ENCODE measurements around the gene SYCN.

SYCN gene

GRCh38 chr19:39188960-39189359, 15.1 kb downstream of the SYCN start:
- H2BK5ac ChIP-seq (ENCODE audit: low read length), result no peak overlapping the region
- H2AFZ ChIP-seq (ENCODE audit: low read length), result no peak overlapping the region
- H2BK12ac ChIP-seq (ENCODE audit: low read length), result no peak overlapping the region
- H4K8ac ChIP-seq (ENCODE audit: low read depth, low read length), result no peak overlapping the region
- no peak overlapping the region for H3K14ac ChIP-seq (ENCODE audit: low read length)
- WGBS, 2 donors (ENCODE audit: extremely low coverage in 2 of 2, insufficient read length in 2 of 2, insufficient replicate concordance in 1 of 2), result no CpG with 5 or more reads among the region's 6 CpGs
- no peak overlapping the region for H3K18ac ChIP-seq (ENCODE audit: low read length)
- peaks cover 0 to 5% (median 0%) of the 10 kb centered on the region in 3 experiments for H3K27me3 ChIP-seq (ENCODE audit: control insufficient read depth in 3 of 3, insufficient read depth in 3 of 3, low read depth in 1 of 3, low read length in 3 of 3)
- H3K4me3 ChIP-seq (ENCODE audit: low read length in 2 of 2), result no peak overlapping the region
- H4K91ac ChIP-seq (ENCODE audit: low read depth, low read length, poor library complexity), result no peak overlapping the region
- no peak overlapping the region for H3K4me2 ChIP-seq (ENCODE audit: insufficient read depth, low read length, poor library complexity, severe bottlenecking)
- H3K9me3 ChIP-seq (replicated peaks in 1 of 2; ENCODE audit: control insufficient read depth in 2 of 2, insufficient read depth in 1 of 2, low read depth in 1 of 2, low read length in 2 of 2), result peaks cover 0 to 3% of the 10 kb centered on the region in 2 donors
- no peak overlapping the region for H2BK15ac ChIP-seq (ENCODE audit: low read length)
- no peak for DNase-seq (ENCODE audit: low spot score)
- peaks cover 0 to 3% of the 10 kb centered on the region in 2 donors for H3K4me1 ChIP-seq (ENCODE audit: control insufficient read depth in 2 of 2, insufficient read depth in 1 of 2, low read depth in 1 of 2, low read length in 2 of 2)
- H3K27ac ChIP-seq (replicated peaks; ENCODE audit: low read length), result no peak overlapping the region
- H3K23ac ChIP-seq (ENCODE audit: low read depth, low read length, poor library complexity), result no peak overlapping the region
- no peak overlapping the region for H3K4ac ChIP-seq (ENCODE audit: low read length)
- H2BK120ac ChIP-seq (ENCODE audit: low read depth, low read length), result no peak overlapping the region
- H3K36me3 ChIP-seq (replicated peaks in 1 of 2; ENCODE audit: control insufficient read depth in 2 of 2, insufficient read depth in 2 of 2, low read length in 2 of 2), result no peaks in the 10 kb centered on the region
- no peak overlapping the region for H2AK5ac ChIP-seq (ENCODE audit: low read depth, low read length)
- no peaks in the 10 kb centered on the region for H3K79me1 ChIP-seq (ENCODE audit: low read depth, low read length)
- H3K9ac ChIP-seq (ENCODE audit: low read depth, low read length, poor library complexity), result no peak overlapping the region

DNA sequence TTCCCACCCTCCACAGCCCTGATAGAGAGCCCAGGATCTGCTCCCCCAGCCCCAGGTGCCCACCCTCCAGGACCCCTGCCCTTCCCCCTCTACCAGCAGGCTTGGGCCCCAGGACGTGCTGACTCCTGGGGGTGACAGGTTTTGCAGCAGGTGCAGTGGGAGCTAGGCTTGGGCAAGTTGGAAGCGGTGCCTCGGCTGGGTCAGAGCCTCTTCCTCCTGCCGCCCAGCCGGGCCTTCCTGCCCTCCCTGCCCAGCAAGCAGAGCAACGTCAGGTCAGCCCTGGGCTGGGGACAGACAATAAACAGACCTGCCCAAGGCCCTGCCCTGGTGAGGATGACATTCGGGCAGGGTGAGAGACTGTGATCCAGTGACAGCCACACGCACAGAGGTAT, 16.5 kb downstream of the SYCN start:
- peaks cover 0 to 3% of the 10 kb centered on the region in 2 donors for H3K9me3 ChIP-seq (replicated peaks in 1 of 2; ENCODE audit: control insufficient read depth in 2 of 2, insufficient read depth in 1 of 2, low read depth in 1 of 2, low read length in 2 of 2)
- no peak overlapping the region for H3K27ac ChIP-seq (replicated peaks; ENCODE audit: low read length)
- no CpG with 5 or more reads among the region's 8 CpGs for WGBS, 2 donors (ENCODE audit: extremely low coverage in 2 of 2, insufficient read length in 2 of 2, insufficient replicate concordance in 1 of 2)
- no peaks in the 10 kb centered on the region for H3K4me1 ChIP-seq (ENCODE audit: control insufficient read depth in 2 of 2, insufficient read depth in 1 of 2, low read depth in 1 of 2, low read length in 2 of 2)
- peak overlapping the region; percentile 18 for H2BK15ac ChIP-seq (ENCODE audit: low read length)
- no peak overlapping the region for H3K4me3 ChIP-seq (ENCODE audit: low read length in 2 of 2)
- no peak overlapping the region for H3K23ac ChIP-seq (ENCODE audit: low read depth, low read length, poor library complexity)
- no peak overlapping the region for H3K4me2 ChIP-seq (ENCODE audit: insufficient read depth, low read length, poor library complexity, severe bottlenecking)
- no peak overlapping the region for H4K91ac ChIP-seq (ENCODE audit: low read depth, low read length, poor library complexity)
- DNase-seq (ENCODE audit: low spot score), result no peak
- peak overlapping the region; percentile 73 for H4K8ac ChIP-seq (ENCODE audit: low read depth, low read length)
- H3K9ac ChIP-seq (ENCODE audit: low read depth, low read length, poor library complexity), result peak overlapping the region; percentile 39
- peak overlapping the region; percentile 68 for H3K18ac ChIP-seq (ENCODE audit: low read length)
- H3K27me3 ChIP-seq (ENCODE audit: control insufficient read depth in 3 of 3, insufficient read depth in 3 of 3, low read depth in 1 of 3, low read length in 3 of 3), result no peaks in the 10 kb centered on the region
- H2BK5ac ChIP-seq (ENCODE audit: low read length), result peak overlapping the region; percentile 42
- no peaks in the 10 kb centered on the region for H3K79me1 ChIP-seq (ENCODE audit: low read depth, low read length)
- H3K4ac ChIP-seq (ENCODE audit: low read length), result peak overlapping the region; percentile 40
- H3K36me3 ChIP-seq (replicated peaks in 1 of 2; ENCODE audit: control insufficient read depth in 2 of 2, insufficient read depth in 2 of 2, low read length in 2 of 2), result no peaks in the 10 kb centered on the region
- H2AK5ac ChIP-seq (ENCODE audit: low read depth, low read length), result peak overlapping the region; percentile 87
- peak overlapping the region; percentile 49 for H2BK120ac ChIP-seq (ENCODE audit: low read depth, low read length)
- peak overlapping the region; percentile 4 for H2BK12ac ChIP-seq (ENCODE audit: low read length)
- no peak overlapping the region for H3K14ac ChIP-seq (ENCODE audit: low read length)
- peak overlapping the region; percentile 75 for H2AFZ ChIP-seq (ENCODE audit: low read length)

DNA sequence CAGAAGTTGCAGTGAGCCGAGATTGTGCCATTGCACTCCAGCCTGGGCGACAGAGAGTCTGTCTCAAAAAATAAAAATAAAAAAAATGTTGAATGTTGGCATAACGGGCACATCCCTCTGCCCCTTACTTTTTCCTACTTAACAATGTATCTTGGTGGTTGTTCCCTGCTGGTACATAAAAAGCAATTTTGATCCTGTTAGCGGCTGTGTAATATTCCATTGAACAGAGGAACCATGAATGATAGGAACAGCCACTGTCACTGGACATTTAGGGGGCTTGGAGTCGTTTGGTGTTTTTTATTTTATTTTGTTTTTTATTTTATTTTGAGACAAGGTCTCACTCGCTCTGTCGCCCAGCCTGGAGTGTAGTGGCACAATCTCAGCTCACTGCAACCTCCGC, 17.7 kb downstream of the SYCN start:
- no peak for DNase-seq (ENCODE audit: low spot score)
- no CpG with 5 or more reads among the region's 8 CpGs for WGBS, 2 donors (ENCODE audit: extremely low coverage in 2 of 2, insufficient read length in 2 of 2, insufficient replicate concordance in 1 of 2)
- H3K14ac ChIP-seq (ENCODE audit: low read length), result no peak overlapping the region
- peaks cover 0 to 3% of the 10 kb centered on the region in 2 donors for H3K9me3 ChIP-seq (replicated peaks in 1 of 2; ENCODE audit: control insufficient read depth in 2 of 2, insufficient read depth in 1 of 2, low read depth in 1 of 2, low read length in 2 of 2)
- no peak overlapping the region for H3K9ac ChIP-seq (ENCODE audit: low read depth, low read length, poor library complexity)
- H3K23ac ChIP-seq (ENCODE audit: low read depth, low read length, poor library complexity), result no peak overlapping the region
- no peaks in the 10 kb centered on the region for H3K27me3 ChIP-seq (ENCODE audit: control insufficient read depth in 3 of 3, insufficient read depth in 3 of 3, low read depth in 1 of 3, low read length in 3 of 3)
- no peak overlapping the region for H3K4me3 ChIP-seq (ENCODE audit: low read length in 2 of 2)
- no peak overlapping the region for H3K4me2 ChIP-seq (ENCODE audit: insufficient read depth, low read length, poor library complexity, severe bottlenecking)
- H3K79me1 ChIP-seq (ENCODE audit: low read depth, low read length), result no peaks in the 10 kb centered on the region
- no peak overlapping the region for H2BK15ac ChIP-seq (ENCODE audit: low read length)
- H2BK5ac ChIP-seq (ENCODE audit: low read length), result no peak overlapping the region
- no peak overlapping the region for H4K91ac ChIP-seq (ENCODE audit: low read depth, low read length, poor library complexity)
- no peak overlapping the region for H2BK12ac ChIP-seq (ENCODE audit: low read length)
- H3K27ac ChIP-seq (replicated peaks; ENCODE audit: low read length), result no peak overlapping the region
- H3K36me3 ChIP-seq (replicated peaks in 1 of 2; ENCODE audit: control insufficient read depth in 2 of 2, insufficient read depth in 2 of 2, low read length in 2 of 2), result peaks cover 0 to under 1% of the 10 kb centered on the region in 2 donors
- no peak overlapping the region for H2BK120ac ChIP-seq (ENCODE audit: low read depth, low read length)
- no peaks in the 10 kb centered on the region for H3K4me1 ChIP-seq (ENCODE audit: control insufficient read depth in 2 of 2, insufficient read depth in 1 of 2, low read depth in 1 of 2, low read length in 2 of 2)
- H4K8ac ChIP-seq (ENCODE audit: low read depth, low read length), result no peak overlapping the region
- H3K4ac ChIP-seq (ENCODE audit: low read length), result no peak overlapping the region
- no peak overlapping the region for H2AK5ac ChIP-seq (ENCODE audit: low read depth, low read length)
- no peak overlapping the region for H2AFZ ChIP-seq (ENCODE audit: low read length)
- no peak overlapping the region for H3K18ac ChIP-seq (ENCODE audit: low read length)

DNA sequence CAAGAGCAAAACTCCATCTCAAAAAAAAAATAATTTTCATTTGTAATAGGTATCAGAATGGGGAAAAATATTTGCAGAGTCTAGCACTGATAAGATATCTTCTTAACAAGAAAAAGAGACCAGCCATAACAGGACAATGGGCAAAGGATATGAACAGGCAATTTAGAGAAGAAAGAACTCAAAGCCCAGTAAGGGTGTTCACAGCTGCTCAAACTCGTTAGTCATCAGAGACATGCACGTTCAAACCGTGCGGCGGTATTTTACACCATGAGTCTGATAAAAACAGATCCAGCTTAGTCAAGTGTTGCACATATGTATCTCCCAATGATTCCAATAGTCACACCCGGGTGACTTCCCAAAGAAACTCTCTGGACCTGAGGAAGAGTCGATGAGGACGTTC, 21.0 kb downstream of the SYCN start:
- Histone ChIP-seq H2AK5ac (ENCODE audit: low read depth, low read length) (no peak overlapping the region), H3K9ac (ENCODE audit: low read depth, low read length, poor library complexity) (no peak overlapping the region), H2BK5ac (ENCODE audit: low read length) (no peak overlapping the region), H3K18ac (ENCODE audit: low read length) (no peak overlapping the region), H3K27ac (replicated peaks; ENCODE audit: low read length) (no peak overlapping the region), H3K4ac (ENCODE audit: low read length) (no peak overlapping the region), H3K23ac (ENCODE audit: low read depth, low read length, poor library complexity) (no peak overlapping the region), H2BK15ac (ENCODE audit: low read length) (no peak overlapping the region), H3K14ac (ENCODE audit: low read length) (no peak overlapping the region), H3K4me2 (ENCODE audit: insufficient read depth, low read length, poor library complexity, severe bottlenecking) (no peak overlapping the region), H3K79me1 (ENCODE audit: low read depth, low read length) (peaks cover 2% of the 10 kb centered on the region), H3K27me3 (ENCODE audit: control insufficient read depth in 3 of 3, insufficient read depth in 3 of 3, low read depth in 1 of 3, low read length in 3 of 3) (no peaks in the 10 kb centered on the region), H4K91ac (ENCODE audit: low read depth, low read length, poor library complexity) (no peak overlapping the region), H2BK12ac (ENCODE audit: low read length) (no peak overlapping the region), H3K4me1 (ENCODE audit: control insufficient read depth in 2 of 2, insufficient read depth in 1 of 2, low read depth in 1 of 2, low read length in 2 of 2) (no peaks in the 10 kb centered on the region), H3K4me3 (ENCODE audit: low read length in 2 of 2) (no peak overlapping the region), H2AFZ (ENCODE audit: low read length) (no peak overlapping the region), H3K9me3 (replicated peaks in 1 of 2; ENCODE audit: control insufficient read depth in 2 of 2, insufficient read depth in 1 of 2, low read depth in 1 of 2, low read length in 2 of 2) (peaks cover 0 to 3% of the 10 kb centered on the region in 2 donors), H3K36me3 (replicated peaks in 1 of 2; ENCODE audit: control insufficient read depth in 2 of 2, insufficient read depth in 2 of 2, low read length in 2 of 2) (peaks cover 11 to 28% of the 10 kb centered on the region in 2 donors), H2BK120ac (ENCODE audit: low read depth, low read length) (no peak overlapping the region), H4K8ac (ENCODE audit: low read depth, low read length) (no peak overlapping the region)
- WGBS, 2 donors (ENCODE audit: extremely low coverage in 2 of 2, insufficient read length in 2 of 2, insufficient replicate concordance in 1 of 2), result no CpG with 5 or more reads among the region's 8 CpGs
- no peak for DNase-seq (ENCODE audit: low spot score)
